ENCODE measurements around the gene SIT1.
"Not testable (repeated sequence)": the region's sequence is repeated elsewhere in the genome, so short reads cannot be mapped to it uniquely, and the experiment has no call there.

Gene SIT1

GRCh38 chr9:35659340-35659739 is 8.6 kb upstream of the SIT1 start:
- DNase-seq = no peak

DNA sequence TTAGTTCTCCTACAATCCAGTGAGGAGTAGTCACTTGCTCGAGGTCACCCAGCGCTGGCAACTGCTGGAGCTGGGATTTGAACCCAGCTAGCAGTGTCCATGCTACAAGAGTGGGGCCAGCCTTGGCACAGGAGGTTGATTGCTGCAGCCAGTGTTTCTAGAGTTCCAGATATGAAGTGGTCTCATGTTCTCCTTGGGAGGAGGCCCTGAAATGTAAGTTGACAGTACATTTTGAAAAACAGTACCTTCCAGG is 8.2 kb upstream of the SIT1 start:
- DNase-seq = no peak

DNA sequence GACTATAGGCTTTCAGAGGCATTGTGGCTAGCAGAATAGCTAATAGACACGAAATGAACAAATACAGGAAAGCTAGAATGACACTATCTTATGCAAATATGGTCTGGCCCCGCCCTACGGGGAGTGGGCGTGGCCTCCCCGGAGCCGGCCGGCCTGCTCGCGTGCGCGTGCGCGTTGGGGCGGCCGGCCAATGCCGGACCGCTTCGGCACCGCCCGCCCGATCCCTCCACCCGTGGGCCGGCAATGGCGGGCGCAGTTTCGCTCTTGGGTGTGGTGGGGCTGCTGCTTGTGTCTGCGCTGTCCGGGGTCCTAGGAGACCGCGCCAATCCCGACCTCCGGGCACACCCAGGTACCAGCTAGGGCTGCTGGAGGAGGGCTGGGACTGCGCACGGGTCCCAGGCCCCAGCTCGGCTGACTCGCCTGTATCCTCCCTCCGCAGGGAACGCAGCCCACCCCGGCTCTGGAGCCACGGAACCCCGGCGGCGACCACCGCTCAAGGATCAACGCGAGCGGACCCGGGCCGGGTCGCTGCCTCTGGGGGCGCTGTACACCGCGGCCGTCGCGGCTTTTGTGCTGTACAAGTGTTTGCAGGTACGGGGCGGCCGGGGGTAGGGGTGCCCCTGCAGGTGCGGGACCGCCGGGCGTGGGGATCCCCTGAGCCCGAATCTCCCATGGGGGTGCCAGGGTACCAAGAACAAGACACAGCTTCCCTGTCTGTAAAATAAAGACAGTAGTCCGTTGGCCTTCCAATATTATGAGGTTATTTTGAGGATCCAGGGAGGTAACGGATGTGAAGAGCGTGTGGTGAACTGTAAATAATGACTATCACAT is 7.6 kb upstream of the SIT1 start, which contains the start of gene CCDC107:
TSS of gene CCDC107 (plus strand) at position 156 of the 831 bp plus-strand sequence. CDS start at position 244, 88 bp downstream.
- peak; percentile 67 to 79 for DNase-seq

DNA sequence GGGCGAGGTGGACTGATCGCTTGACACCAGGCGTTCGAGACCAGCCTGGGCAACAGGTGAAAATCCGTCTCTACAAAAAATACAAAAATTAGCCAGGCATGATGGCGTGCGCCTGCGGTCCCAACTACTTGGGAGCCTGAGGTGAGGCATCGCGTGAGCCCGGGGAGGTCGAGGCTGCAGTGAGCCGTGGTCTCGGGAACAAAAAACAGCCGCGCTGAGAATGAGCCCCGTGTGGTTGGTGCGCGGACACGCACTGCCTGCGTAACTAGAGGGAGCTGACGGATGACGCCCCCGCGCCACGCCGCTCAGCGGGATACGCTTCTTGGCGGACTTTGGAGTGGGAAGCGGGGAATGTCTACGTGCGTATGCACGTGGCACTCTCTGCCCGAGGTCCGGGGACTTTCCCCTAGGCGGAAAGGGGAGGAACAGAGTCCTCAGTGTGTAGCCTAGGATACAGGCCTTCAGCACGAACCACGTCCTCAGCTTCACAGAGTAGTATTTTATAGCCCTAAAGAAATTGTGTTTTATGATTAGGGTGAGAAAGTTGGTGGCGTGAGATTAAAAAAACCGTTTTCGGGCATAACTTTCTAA is 6.9 kb upstream of the SIT1 start, which contains the start of gene RMRP:
TSS of gene RMRP (minus strand) at position 474 of the 591 bp plus-strand sequence.
- DNase-seq = peak; percentile 63 to 90

DNA sequence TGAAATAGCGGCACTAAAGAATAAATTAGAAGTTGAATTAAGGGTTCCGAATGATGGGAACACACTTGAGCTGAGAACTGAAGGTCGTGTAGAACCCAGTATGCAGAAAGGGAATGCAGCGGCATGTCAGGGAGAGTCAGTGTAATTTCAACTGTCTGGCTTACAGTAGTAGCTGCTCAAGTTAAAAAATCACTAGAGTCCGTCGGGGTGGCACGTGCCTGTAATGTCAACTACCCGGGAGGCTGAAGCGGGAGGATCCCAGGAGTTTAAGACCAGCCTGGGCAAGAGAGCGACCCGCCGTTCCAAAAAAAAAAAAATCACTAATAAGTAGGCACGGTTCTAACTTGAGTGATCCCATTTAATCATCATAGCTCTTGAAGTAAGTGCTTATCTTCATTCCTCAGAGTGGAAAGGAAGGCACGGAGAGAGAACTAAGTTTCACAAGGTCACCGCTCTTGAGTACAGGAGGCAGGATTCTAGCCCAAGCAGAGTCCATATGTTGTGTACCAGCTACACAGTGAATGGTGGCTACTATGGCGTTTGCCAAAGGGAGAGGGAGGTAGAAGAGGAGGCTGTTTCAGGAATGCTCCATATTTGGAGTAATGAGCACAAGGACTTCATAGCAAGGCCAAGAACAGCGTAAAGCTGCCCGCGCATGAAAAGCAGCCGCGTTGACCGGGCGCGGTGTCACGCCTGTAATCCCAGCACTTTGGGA is 6.3 kb upstream of the SIT1 start:
- DNase-seq = no peak

DNA sequence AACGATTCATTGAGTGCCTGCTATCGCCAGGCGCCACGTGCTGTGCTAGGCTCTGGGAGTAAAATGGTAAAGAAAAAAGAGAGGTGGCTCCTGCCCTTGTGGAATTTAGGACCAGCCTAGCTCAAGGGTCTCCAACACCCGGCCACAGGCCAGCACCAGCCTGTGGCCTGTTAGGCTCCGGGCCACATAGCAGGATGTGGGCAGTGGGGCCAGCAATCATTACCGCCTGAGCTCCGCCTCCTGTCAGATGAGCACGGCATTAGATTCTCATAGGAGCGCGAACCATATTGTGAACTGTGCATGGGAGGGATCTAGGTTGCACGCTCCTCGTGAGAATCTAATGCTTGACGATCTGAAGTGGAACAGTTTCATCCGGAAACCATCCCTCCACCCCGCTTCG is 5.6 kb upstream of the SIT1 start:
- no peak for DNase-seq

DNA sequence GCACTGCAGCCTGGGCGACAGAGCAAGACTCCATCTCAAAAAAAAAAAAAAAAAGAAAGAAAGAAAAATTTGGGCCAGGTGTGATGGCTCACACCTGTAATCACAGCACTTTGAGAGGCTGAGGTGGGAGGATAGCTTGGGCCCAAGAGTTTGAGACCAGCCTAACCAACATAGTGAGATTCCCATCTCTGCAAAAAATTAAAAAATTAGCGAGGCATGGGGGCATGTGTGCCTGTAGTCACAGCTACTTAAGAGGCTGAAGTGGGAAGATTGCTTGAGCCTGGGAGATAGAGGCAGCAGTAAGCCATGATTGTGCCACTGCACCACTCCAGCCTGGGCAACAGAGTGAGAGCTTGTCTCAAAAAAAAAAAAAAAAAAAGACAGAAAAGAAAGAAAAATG is 2.9 kb upstream of the SIT1 start:
- no peak for DNase-seq

DNA sequence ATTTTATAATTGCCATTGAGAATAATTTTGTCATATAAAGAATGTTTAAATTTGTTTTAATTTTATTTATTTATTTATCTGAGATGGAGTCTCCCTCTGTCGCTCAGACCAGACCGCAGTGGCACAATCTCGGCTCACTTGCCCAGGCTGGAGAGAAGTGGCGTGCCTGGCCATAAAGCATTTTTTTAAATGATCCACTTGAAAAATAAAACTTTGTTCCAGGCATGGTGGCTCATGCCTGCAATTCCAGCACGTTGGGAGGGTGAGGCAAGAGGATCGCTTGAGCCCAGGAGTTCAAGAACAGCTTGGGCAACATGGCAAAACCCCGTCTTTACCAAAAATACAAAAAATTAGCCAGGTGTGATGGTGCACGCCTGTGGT is 2.1 kb upstream of the SIT1 start:
- no peak for DNase-seq

DNA sequence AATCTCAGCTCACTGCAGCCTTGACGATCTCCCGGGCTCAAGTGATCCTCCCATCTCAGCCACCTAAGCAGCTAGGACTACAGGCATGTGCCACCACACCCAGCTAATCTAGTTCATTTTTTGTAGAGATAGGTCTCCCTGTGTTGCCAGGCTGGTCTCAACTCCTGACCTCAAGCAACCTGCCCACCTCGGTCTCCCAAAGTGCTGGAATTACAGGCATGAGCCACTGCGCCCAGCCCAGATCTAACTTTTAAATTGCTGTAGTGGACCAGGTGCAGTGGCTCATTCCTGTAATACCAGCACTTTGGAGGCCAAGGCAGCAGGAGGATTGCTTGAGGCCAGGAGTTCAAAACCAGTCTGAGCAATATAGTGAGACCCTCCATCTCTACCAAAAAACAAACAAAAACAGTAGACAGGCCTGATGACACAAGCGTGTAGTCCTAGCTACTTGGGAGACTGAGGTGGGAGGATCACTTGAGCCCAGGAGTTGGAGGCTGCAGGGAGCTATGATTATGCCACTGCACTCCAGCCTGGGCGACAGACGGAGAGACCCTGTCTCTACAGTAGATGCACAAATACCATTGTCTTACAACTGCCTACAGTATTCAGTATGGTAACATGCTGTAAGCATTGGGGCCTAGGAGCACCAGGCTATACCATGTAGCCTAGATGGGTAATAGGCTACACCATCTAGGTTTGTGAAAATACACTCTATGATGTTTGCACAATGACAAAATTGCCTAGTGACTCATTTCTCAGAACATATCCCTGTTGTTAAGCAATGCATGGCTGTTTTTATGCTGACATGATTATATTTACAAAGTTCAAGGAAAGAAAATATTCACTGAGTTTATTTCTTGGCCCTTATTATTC is 1.5 kb upstream of the SIT1 start:
- no peak for DNase-seq

DNA sequence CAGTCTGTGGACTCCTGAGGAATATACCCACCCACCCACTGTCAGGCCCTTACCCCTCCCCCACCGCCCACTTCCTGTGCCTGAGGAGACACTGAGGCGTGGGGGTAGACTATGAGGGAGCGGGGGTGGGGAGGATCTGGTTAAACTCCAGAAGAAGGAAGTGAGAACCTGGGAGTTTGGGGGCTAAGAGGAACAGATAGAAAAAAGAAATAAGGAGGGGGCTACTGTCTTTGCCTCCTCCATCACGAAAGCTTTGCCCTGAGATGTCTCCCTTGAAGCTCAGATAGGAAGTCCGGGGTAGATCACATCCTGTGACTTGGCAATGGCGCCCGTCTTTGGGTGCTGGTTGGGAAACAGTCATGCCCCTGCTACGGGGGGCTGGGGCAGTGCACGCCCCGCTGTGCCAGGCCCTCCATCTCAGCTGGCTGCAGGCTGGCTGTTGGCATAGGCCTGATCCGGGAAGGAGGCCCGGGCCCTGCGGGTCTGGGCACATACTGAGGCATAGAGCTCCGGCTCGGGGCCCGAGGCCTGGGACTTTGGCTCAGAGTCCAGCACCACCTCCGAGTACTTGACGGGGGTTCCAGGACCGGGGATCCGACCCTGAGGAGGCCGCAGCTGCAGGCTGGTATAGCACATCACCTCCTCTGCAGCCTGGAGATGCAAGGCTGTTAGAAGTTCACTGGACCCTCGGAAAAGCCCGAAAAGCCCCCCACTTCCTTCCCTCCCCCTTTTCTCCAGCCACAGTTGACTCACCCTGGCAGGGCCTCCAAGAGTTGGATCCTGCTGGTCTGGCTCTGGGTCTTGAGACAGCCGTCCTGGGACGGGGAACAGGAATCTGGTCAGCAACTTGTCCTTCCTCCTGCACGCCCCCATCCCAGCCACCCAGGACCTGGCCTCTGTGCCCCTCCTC is 1.0 kb downstream of the SIT1 start:
- peak in 1 of 2 donors; percentile 56 for DNase-seq

- DNase-seq = peak; percentile 73 to 78
These were observed 4.0 kb downstream of the SIT1 start for GRCh38 chr9:35646533-35647265.

GRCh38 chr9:35646153-35646532 is 4.6 kb downstream of the SIT1 start:
- DNase-seq = peak in 1 of 2 donors; percentile 41

GRCh38 chr9:35645736-35646135 is 5.0 kb downstream of the SIT1 start:
- not testable (repeated sequence) for DNase-seq

DNA sequence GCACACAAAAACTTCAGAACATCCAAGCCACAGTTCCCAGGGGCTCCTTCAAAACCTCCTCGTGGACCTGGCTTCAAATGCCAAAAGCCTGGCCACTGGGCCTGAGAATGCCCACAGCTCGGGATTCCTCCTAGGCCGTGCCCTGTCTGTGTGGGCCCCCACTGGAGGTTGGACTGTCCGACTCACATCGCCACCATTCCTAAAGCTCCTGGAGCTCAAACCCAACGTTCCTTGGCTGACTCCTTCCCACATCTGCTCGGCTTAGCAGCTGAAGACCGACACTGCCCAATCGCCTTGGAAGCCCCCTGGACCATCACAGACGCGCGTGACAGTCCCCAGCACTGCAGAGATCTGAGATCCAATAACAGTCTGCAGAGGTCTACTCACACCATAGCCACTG is 7.7 kb downstream of the SIT1 start:
- no peak for DNase-seq

DNA sequence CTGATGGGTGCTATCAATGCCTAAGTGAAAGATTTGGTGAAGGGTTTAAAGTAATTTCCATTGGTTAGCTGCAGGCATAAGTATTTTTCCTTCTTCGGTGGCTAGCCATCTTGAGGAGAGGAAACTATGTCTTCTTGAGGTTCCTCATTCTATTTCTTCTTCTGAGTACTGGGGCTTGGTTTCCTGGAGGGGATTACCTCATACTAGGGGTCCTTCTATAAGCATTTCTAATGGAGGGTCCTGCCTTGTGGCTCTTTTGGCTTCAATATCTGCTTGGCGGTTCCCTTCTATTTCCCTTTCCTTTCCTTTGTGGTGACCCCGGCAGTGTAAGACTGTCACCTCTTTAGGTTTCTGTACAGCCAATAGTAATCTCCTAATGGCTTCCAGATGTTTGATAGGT is 9.3 kb downstream of the SIT1 start:
- DNase-seq = peak in 1 of 2 donors; percentile 9

DNA sequence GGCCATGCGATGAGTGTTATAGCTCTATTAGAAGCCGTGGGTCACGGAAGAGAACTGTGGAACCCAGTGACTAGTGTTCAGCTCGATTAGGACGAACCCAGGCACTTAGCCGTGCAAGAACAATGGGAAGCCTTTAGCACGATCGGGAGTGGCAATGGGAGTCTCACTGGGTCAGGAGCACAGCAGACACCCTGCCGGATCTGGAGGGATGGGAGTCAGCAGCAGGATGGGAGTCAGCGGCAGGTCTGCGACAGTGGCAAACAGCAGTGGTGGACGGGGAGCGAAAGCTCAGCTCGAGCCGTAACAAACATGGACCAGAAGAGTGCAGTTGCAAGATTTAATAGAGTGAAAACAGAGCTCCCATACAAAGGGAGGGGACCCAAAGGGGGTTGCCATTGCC is 10.3 kb downstream of the SIT1 start:
- not testable (repeated sequence) for DNase-seq

GRCh38 chr9:35639631-35640030 is 11.1 kb downstream of the SIT1 start:
- DNase-seq = no peak

DNA sequence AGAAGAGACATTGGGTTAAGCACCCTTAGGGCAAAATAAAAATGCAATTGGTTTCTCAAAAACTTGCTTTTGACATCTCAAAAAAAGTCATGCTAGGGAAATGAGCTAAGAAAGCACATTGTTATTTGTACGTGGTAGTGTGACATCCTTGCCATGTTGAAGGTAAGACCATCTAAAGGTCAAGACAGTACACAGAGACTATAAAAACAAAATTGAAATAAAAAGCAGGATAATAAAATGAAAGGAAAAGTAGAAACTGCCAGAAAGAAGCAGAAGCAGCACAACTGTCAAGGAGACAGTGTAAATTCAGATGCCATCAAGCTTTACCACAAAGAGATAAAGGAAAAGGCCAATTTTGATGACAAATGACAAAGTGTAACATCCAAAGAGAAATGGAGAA is 11.5 kb downstream of the SIT1 start:
- DNase-seq = not testable (repeated sequence)

DNA sequence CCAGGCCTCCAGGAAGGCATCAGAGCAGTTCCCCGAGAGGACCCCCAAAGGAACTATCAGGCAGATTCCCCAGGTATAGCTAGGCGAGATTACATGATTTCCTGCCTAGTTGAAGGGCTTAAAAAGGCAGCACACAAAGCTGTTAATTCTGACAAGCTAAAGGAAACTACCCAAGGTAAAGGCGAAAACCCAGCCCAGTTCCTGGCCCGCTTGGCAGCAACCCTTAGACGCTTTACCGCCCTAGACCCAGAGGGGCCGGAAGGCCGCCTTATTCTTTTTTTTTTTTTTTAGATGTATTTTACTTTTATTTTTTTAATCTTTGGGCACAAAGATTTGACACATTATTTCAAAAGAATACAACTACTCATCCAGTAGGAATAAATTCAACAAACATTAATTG is 12.0 kb downstream of the SIT1 start:
- DNase-seq = not testable (repeated sequence)

GRCh38 chr9:35637427-35637955 is 13.2 kb downstream of the SIT1 start:
- DNase-seq = not testable (repeated sequence)

DNA sequence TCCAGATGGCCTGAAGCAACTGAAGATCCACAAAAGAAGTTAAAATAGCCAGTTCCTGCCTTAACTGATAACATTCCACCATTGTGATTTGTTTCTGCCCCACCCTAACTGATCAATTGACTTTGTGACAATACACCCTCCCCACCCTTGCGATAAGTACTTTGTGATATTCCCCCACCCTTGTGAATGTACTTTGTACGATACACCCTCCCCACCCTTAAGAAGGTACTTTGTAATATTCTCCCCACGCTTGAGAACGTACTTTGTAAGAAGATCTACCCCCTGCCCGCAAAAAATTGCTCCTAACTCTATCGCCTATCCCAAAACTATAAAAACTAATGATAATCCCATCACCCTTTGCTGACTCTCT is 13.9 kb downstream of the SIT1 start:
- not testable (repeated sequence) for DNase-seq
